Panc1 (cell line): ENCODE results near the gene PALB2.

Source experiments
- CTCF ChIP-seq: fragments of 450-650 bp; IDR thresholded peaks from 2 replicates; pipeline ENCODE4 v1.5.1; 2017; ENCODE audit warnings: mild to moderate bottlenecking
- POLR2AphosphoS5 ChIP-seq: IDR thresholded peaks from 2 replicates; pipeline ENCODE4 v1.6.1; 2012; ENCODE audit warnings: mild to moderate bottlenecking, low read depth, low read length, moderate library complexity
- REST ChIP-seq, 2 experiments: IDR thresholded peaks; 2 replicates each; pipeline ENCODE4 v1.6.1; 2011 to 2012; ENCODE audit warnings: low read depth in 2 of 2, control low read depth in 1 of 2, low read length in 1 of 2, mild to moderate bottlenecking in 1 of 2, moderate library complexity in 1 of 2; ENCODE audit not compliant: insufficient read depth in 1 of 2

- TF ChIP-seq POLR2AphosphoS5: no peak
- TF ChIP-seq CTCF: no peak
- no peak for TF ChIP-seq REST (IDR thresholded peaks at IDR 0.05; ENCODE audit: insufficient read depth in 1 of 2, low read depth in 2 of 2, low read length in 1 of 2)
Observed at GRCh38 chr16:23650674-23651416, 9.7 kb upstream of the PALB2 start.
